ENCODE measurements around the gene VMO1. TPM values are rescaled to one million over a fixed set of nuclear protein-coding genes. Genes with fewer than 3 reads are reported as not detected.
A peak's percentile ranks its signal among the peaks of the same experiment; 100 is the strongest.

Gene VMO1
- total RNA-seq, 1 experiment from 2014 or later: not detected

GRCh38 chr17:4822835-4823234, 36.7 kb upstream of the VMO1 start:
- Mint-ChIP-seq H3K27ac (peak overlapping the region; percentile 57 to 74 (median 68); a peak in 2 of 7 replicates), H3K27me3 (ENCODE audit: low read depth) (no peaks in the 10 kb centered on the region), H3K36me3 (ENCODE audit: insufficient read depth in 1 of 3, low read depth in 3 of 3) (peaks cover 8 to 26% (median 25%) of the 10 kb centered on the region in 3 experiments), H3K4me1 (0 out of 4 replicates have a peak, but pooled peaks cover 0 to 3% of the 10 kb centered on the region in 2 experiments), H3K4me3 (no peak overlapping the region), H3K9me3 (no peaks in the 10 kb centered on the region)
- Histone ChIP-seq H3K23me2 (ENCODE audit: insufficient read length, low read depth, low read length, poor library complexity, severe bottlenecking) (no peaks in the 10 kb centered on the region), H3K4me1 (ENCODE audit: insufficient read depth, low read length) (no peaks in the 10 kb centered on the region), H2AFZ (ENCODE audit: low read length) (no peak overlapping the region), H4K5ac (ENCODE audit: insufficient read length, low read depth, low read length) (no peak overlapping the region), H3K4me2 (ENCODE audit: insufficient read depth, insufficient read length, low read length) (no peak overlapping the region), H2BK12ac (ENCODE audit: insufficient read length, low read depth, low read length) (no peak overlapping the region), H3K4ac (ENCODE audit: low read depth, low read length) (no peak overlapping the region), H4K8ac (replicated peaks; ENCODE audit: insufficient read length, low read depth, low read length) (no peak overlapping the region), H2BK15ac (ENCODE audit: low read depth, low read length) (no peak overlapping the region), H2BK20ac (ENCODE audit: low read depth, low read length, poor library complexity, severe bottlenecking) (no peak overlapping the region), H2BK5ac (ENCODE audit: insufficient read length, low read length) (no peak overlapping the region), H3K14ac (ENCODE audit: insufficient read depth, low read length) (no peak overlapping the region), H2AK5ac (ENCODE audit: insufficient read length, low read length) (no peak overlapping the region), H3K9me3 (ENCODE audit: control insufficient read depth, low read depth, low read length) (no peaks in the 10 kb centered on the region), H3K56ac (ENCODE audit: insufficient read length, low read depth, low read length) (no peak overlapping the region), H3K18ac (ENCODE audit: insufficient read length, low read depth, low read length) (no peak overlapping the region), H2BK120ac (ENCODE audit: low read depth, low read length, poor library complexity, severe bottlenecking) (no peak overlapping the region), H3K27me3 (ENCODE audit: insufficient read depth, low read length) (no peaks in the 10 kb centered on the region), H3K27ac (ENCODE audit: insufficient read length, low read depth, low read length) (no peak overlapping the region), H3K23ac (ENCODE audit: insufficient read length, low read depth, low read length) (no peak overlapping the region), H3K79me1 (ENCODE audit: insufficient read depth, low read depth, low read length, poor library complexity, severe bottlenecking) (no peaks in the 10 kb centered on the region), H4K91ac (ENCODE audit: insufficient read length, low read depth, low read length) (no peak overlapping the region), H3K79me2 (ENCODE audit: insufficient read depth, low read length) (no peaks in the 10 kb centered on the region), H4K20me1 (ENCODE audit: control insufficient read depth, insufficient read depth, insufficient read length) (no peaks in the 10 kb centered on the region), H3T11ph (ENCODE audit: low read length) (no peak overlapping the region), H3K9ac (ENCODE audit: extremely low read depth, insufficient read length, low read length) (no peak overlapping the region)
- no peak for TF ChIP-seq CTCF (conservative IDR thresholded peaks at IDR 0.05)
- DNase-seq: no peak
- no CpG with 5 or more reads among the region's 3 CpGs for WGBS (ENCODE audit: extremely low coverage, insufficient read length, low lambda C conversion rate)
